ENCODE data around the gene INCA1.

INCA1 gene

GRCh38 chr17:4959261-4959965, 37.9 kb downstream of the INCA1 start:
- DNase-seq: no peak
- peaks cover 17% of the 10 kb centered on the region for H3K36me3 ChIP-seq
- no peaks in the 10 kb centered on the region for H3K27me3 ChIP-seq (ENCODE audit: insufficient read depth, low read depth, severe bottlenecking)
- no peaks in the 10 kb centered on the region for H3K9me3 ChIP-seq (ENCODE audit: severe bottlenecking)
- TF ChIP-seq CTCF (IDR thresholded peaks at IDR 0.05; ENCODE audit: low read depth, low read length): no peak
- H3K27ac ChIP-seq: no peak overlapping the region
- H3K4me3 ChIP-seq (ENCODE audit: low read depth, low read length): no peak overlapping the region

- Histone ChIP-seq H3K27ac (no peak overlapping the region), H3K4me3 (ENCODE audit: low read depth, low read length) (no peak overlapping the region), H3K9me3 (ENCODE audit: severe bottlenecking) (no peaks in the 10 kb centered on the region), H3K27me3 (ENCODE audit: insufficient read depth, low read depth, severe bottlenecking) (no peaks in the 10 kb centered on the region), H3K36me3 (peaks cover 21% of the 10 kb centered on the region)
- DNase-seq: no peak
- TF ChIP-seq CTCF (IDR thresholded peaks at IDR 0.05; ENCODE audit: low read depth, low read length): no peak
These were observed 39.2 kb downstream of the INCA1 start for GRCh38 chr17:4958102-4958501.

- no peak for DNase-seq
- H3K36me3 ChIP-seq: peaks cover 23% of the 10 kb centered on the region
- no peak overlapping the region for H3K4me3 ChIP-seq (ENCODE audit: low read depth, low read length)
These were observed 40.7 kb downstream of the INCA1 start for GRCh38 chr17:4956493-4957061.

GRCh38 chr17:4955091-4955490, 42.2 kb downstream of the INCA1 start:
- TF ChIP-seq CTCF (IDR thresholded peaks at IDR 0.05; ENCODE audit: low read depth, low read length): no peak
- Histone ChIP-seq H3K9me3 (ENCODE audit: severe bottlenecking) (no peaks in the 10 kb centered on the region), H3K36me3 (peaks cover 17% of the 10 kb centered on the region), H3K27ac (no peak overlapping the region), H3K4me3 (ENCODE audit: low read depth, low read length) (no peak overlapping the region), H3K27me3 (ENCODE audit: insufficient read depth, low read depth, severe bottlenecking) (no peaks in the 10 kb centered on the region)
- no peak for DNase-seq

More at GRCh38 chr17:4956493-4957061, 40.7 kb downstream of the INCA1 start:
- Histone ChIP-seq H3K9me3 (ENCODE audit: severe bottlenecking) (no peaks in the 10 kb centered on the region), H3K27ac (no peak overlapping the region), H3K27me3 (ENCODE audit: insufficient read depth, low read depth, severe bottlenecking) (no peaks in the 10 kb centered on the region)
- TF ChIP-seq CTCF (IDR thresholded peaks at IDR 0.05; ENCODE audit: low read depth, low read length): no peak

GRCh38 chr17:4953451-4953961, 43.8 kb downstream of the INCA1 start:
- no peak for DNase-seq
- Histone ChIP-seq H3K4me3 (ENCODE audit: low read depth, low read length) (no peak overlapping the region), H3K9me3 (ENCODE audit: severe bottlenecking) (no peaks in the 10 kb centered on the region), H3K27me3 (ENCODE audit: insufficient read depth, low read depth, severe bottlenecking) (no peaks in the 10 kb centered on the region), H3K27ac (no peak overlapping the region), H3K36me3 (peaks cover 12% of the 10 kb centered on the region)
- TF ChIP-seq CTCF (IDR thresholded peaks at IDR 0.05; ENCODE audit: low read depth, low read length): no peak
